Hepatocyte (in vitro differentiated cells): Measurements from ENCODE around the gene NOC4L. TPM values are rescaled to one million over a fixed set of nuclear protein-coding genes. Genes with fewer than 3 reads are reported as not detected.

Experiments
- DNase-seq: peaks from one replicate; pipeline ENCODE4 v3.0.0-alpha.2; 2016; ENCODE audit warnings: low spot score
- H2AFZ ChIP-seq: fragments of 200-600 bp; sonication (generic); 2 replicates; pipeline ENCODE4 v1.6.0; 2016; ENCODE audit warnings: antibody characterized with exemption, mild to moderate bottlenecking
- H3K27ac ChIP-seq: fragments of 200-600 bp; sonication (generic); 2 replicates; pipeline ENCODE4 v1.5.1; 2016; ENCODE audit warnings: mild to moderate bottlenecking
- H3K27me3 ChIP-seq: fragments of 200-600 bp; sonication (generic); 2 replicates; pipeline ENCODE4 v1.6.1; 2016
- H3K36me3 ChIP-seq: fragments of 200-600 bp; sonication (generic); replicated peaks from 2 replicates; pipeline ENCODE4 v1.5.1; 2016; ENCODE audit warnings: low read depth; ENCODE audit not compliant: insufficient read depth
- H3K4me1 ChIP-seq: fragments of 200-600 bp; sonication (generic); 2 replicates; pipeline ENCODE4 v1.5.1; 2016; ENCODE audit warnings: mild to moderate bottlenecking, moderate library complexity; ENCODE audit not compliant: insufficient read depth
- H3K4me2 ChIP-seq: fragments of 200-600 bp; sonication (generic); 2 replicates; pipeline ENCODE4 v1.6.0; 2016
- H3K4me3 ChIP-seq: fragments of 200-600 bp; sonication (generic); 2 replicates; pipeline ENCODE4 v1.5.1; 2016; ENCODE audit warnings: mild to moderate bottlenecking
- H3K79me2 ChIP-seq: fragments of 200-600 bp; sonication (generic); 2 replicates; pipeline ENCODE4 v1.6.0; 2017; ENCODE audit warnings: mild to moderate bottlenecking
- H3K9me2 ChIP-seq: fragments of 200-600 bp; sonication (generic); replicated peaks from 2 replicates; pipeline ENCODE4 v1.6.0; 2017; ENCODE audit warnings: mild to moderate bottlenecking; ENCODE audit not compliant: insufficient read depth
- H3K9me3 ChIP-seq: fragments of 200-600 bp; sonication (generic); 2 replicates; pipeline ENCODE4 v1.5.1; 2016; ENCODE audit warnings: low read depth, mild to moderate bottlenecking
- H4K20me1 ChIP-seq: fragments of 200-600 bp; sonication (generic); 2 replicates; pipeline ENCODE4 v1.6.0; 2016; ENCODE audit warnings: mild to moderate bottlenecking; ENCODE audit not compliant: insufficient read depth, poor library complexity, severe bottlenecking
- CTCF ChIP-seq: fragments of 200-600 bp; sonication (generic); IDR thresholded peaks from 2 replicates; pipeline ENCODE4 v1.5.1; 2016; ENCODE audit warnings: antibody characterized with exemption, mild to moderate bottlenecking; ENCODE audit not compliant: poor library complexity
- EZH2 ChIP-seq: fragments of 200-600 bp; sonication (generic); IDR thresholded peaks from 2 replicates; pipeline ENCODE4 v1.6.1; 2016; ENCODE audit warnings: antibody characterized with exemption, mild to moderate bottlenecking, borderline replicate concordance
- EZH2phosphoT487 ChIP-seq: fragments of 200-600 bp; sonication (generic); IDR thresholded peaks from one replicate; pipeline ENCODE4 v1.6.1; 2018; ENCODE audit warnings: antibody characterized with exemption, mild to moderate bottlenecking, low read depth, moderate library complexity; ENCODE audit not compliant: unreplicated experiment, severe bottlenecking
- WGBS: methylation state at CpG from one replicate; pipeline ENCODE4 v1.1.6; 2016; ENCODE audit warnings: low lambda C conversion rate; ENCODE audit errors: missing lambda C conversion rate; 5-methylcytosine and 5-hydroxymethylcytosine counted together
- polyA plus RNA-seq: library from polyadenylated mRNA; unstranded; fragments of >200 nt; fragmentation: Nextera tagmentation; extraction: Ambion mirVana; gene quantifications from 2 replicates; pipeline ENCODE4 v1.2.1, GENCODE V29; 2016
- total RNA-seq: library from RNA; depleted of rRNA; stranded (reverse); fragments of >200 nt; gene quantifications from 2 replicates; pipeline ENCODE4 v1.2.3, GENCODE V29; 2014

The NOC4L gene
- total and polyA plus RNA-seq, 2 experiments from 2014 or later, result 8.9 to 31.8 TPM

DNA sequence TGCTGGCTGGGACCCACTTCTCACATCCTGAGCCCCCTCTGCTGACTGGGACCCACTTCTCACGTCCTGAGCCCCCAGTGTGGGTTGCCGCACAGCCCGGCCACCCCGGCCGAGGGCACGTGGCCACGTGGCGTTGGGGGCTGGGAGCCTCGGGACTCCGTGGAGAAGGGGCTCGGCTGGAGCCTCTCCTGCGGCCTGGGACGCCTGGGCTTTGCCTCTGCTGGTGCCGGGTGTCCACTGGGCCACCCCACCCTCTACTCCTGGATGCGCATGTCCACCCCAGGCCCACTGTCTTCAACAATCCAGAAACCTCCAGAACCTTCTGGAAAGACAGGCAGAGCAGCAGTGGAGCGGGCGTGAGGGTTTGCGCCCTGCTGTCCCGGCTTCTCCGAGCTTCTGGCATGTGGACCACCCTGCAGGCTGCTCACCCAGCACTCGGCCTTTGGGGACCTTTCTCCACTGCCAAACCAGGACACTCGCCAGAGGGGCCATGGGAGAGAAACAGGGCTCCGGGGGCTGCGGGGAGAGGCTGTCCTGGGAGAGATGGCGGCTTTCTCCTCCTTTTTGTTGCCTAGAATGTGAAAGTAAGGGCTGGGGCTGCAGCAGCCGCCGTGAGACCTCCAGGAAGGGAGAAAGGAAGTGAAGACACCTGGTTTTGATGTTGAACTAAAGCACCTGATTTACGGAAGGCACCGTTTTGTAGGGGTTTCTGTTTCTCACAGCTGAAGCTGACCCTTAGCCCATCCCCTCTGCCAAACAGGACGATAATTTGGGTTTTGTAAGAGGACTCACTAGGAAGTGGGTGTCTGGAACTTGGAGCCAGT, 30.0 kb downstream of the NOC4L start:
- H3K4me1 ChIP-seq, result no peaks in the 10 kb centered on the region
- 87% methylated on average over 26 of the region's 30 CpGs for WGBS
- H3K4me2 ChIP-seq, result no peak overlapping the region

DNA sequence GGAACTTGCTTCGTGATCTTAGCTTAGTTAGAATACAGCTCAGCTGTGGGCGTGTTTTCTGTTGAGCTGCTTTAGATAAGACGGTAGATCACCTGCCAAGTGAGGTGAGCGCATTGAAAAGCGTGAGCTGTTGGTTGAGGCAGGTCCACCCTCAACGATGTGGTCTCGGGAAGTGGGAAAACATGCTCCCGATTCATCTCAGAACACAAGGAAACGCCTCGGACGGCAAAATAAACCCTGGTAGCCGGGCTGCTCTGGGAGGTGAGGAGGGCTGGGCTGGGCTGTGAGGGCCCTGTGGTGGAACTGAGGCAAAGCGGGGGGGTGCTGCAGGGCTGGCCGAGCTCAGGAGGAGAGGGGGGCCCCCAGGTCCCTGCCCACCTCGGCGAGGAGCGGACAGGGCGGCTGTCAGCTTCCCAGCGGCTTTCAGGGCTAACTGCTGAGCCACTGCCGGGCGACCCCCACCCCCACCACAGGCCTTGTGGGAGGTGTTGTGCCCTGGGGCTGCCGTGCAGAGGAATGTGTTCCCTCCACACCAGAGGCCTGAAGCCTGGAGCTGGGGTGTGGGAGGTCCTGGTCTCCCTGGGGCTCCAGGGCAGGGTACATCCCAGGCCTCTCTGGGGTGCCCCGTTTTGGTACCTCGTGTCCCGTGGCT, 30.7 kb downstream of the NOC4L start:
- Histone ChIP-seq H2AFZ (no peak overlapping the region), H3K4me2 (no peak overlapping the region), H3K4me3 (no peak overlapping the region), H3K27ac (no peak overlapping the region), H3K9me3 (no peaks in the 10 kb centered on the region), H3K9me2 (no peaks in the 10 kb centered on the region), H3K27me3 (peaks cover 36% of the 10 kb centered on the region), H3K79me2 (no peaks in the 10 kb centered on the region), H3K36me3 (no peaks in the 10 kb centered on the region), H4K20me1 (no peaks in the 10 kb centered on the region), H3K4me1 (no peaks in the 10 kb centered on the region)
- no peak for DNase-seq
- TF ChIP-seq CTCF (no peak), EZH2 (no peak), EZH2phosphoT487 (no peak)
- 62% methylated on average over 17 of the region's 25 CpGs for WGBS

More for the DNA sequence above, 30.0 kb downstream of the NOC4L start:
- Histone ChIP-seq H3K79me2 (no peaks in the 10 kb centered on the region), H3K9me2 (no peaks in the 10 kb centered on the region), H3K27ac (no peak overlapping the region), H3K4me3 (no peak overlapping the region), H3K9me3 (no peaks in the 10 kb centered on the region), H3K36me3 (no peaks in the 10 kb centered on the region), H3K27me3 (peaks cover 34% of the 10 kb centered on the region), H4K20me1 (no peaks in the 10 kb centered on the region), H2AFZ (no peak overlapping the region)
- TF ChIP-seq EZH2 (no peak), EZH2phosphoT487 (no peak), CTCF (no peak)
- no peak for DNase-seq

DNA sequence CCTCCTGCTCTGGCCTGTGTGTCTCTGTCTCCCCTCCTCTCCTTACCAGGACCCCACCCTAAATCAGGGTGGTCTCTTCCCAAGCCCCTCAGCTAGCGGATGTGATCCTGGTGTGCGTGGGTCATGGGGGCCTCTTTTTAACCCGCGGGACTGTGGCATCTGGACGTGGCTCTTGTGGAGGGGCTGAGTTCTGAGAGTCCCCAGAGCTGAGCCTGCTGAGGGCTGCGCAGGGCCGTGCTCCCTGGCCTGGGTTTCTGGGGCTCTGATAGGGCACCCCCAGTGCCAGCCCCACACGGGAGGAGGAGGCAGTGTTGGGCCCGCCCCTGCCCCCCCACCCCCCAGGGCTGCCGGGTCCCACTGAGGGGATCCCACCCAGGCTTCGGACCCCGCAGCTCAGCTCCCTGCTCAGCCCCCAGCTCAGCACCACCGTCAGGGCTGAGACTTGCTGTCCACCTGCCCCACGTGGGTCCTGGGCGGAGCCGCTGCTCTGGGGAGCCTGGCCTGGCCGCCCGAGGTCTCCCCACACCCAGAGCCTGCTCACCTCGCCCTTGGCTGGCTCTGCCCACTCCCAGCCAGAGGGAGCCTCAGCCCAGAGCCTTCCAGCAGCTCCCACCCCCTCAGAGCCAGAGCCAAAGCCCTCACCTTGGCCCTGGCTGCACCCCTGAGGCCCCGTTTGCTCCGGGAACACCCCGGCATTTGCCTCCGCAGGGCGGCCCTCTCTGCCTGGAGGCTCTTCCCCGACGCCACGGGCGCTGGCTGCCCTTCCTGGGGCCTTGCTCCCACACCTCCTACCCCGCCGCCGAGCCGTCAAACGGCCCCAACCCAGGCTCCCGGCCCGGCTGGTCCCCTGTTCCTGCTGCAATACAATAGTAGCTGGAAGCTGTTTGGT, 31.5 kb downstream of the NOC4L start:
- no peak for TF ChIP-seq EZH2
- TF ChIP-seq CTCF, result no peak
- TF ChIP-seq EZH2phosphoT487, result no peak
- no peaks in the 10 kb centered on the region for H4K20me1 ChIP-seq
- no peak overlapping the region for H2AFZ ChIP-seq
- H3K4me3 ChIP-seq, result no peak overlapping the region
- H3K27me3 ChIP-seq, result peaks cover 35% of the 10 kb centered on the region
- H3K36me3 ChIP-seq, result no peaks in the 10 kb centered on the region
- no peaks in the 10 kb centered on the region for H3K4me1 ChIP-seq
- H3K4me2 ChIP-seq, result no peak overlapping the region
- DNase-seq, result no peak
- H3K27ac ChIP-seq, result no peak overlapping the region
- H3K9me3 ChIP-seq, result no peaks in the 10 kb centered on the region
- H3K9me2 ChIP-seq, result no peaks in the 10 kb centered on the region
- no peaks in the 10 kb centered on the region for H3K79me2 ChIP-seq
- WGBS, result 87% methylated on average over 30 of the region's 35 CpGs
